ENCODE measurements around the gene CFAP119.

DNA sequence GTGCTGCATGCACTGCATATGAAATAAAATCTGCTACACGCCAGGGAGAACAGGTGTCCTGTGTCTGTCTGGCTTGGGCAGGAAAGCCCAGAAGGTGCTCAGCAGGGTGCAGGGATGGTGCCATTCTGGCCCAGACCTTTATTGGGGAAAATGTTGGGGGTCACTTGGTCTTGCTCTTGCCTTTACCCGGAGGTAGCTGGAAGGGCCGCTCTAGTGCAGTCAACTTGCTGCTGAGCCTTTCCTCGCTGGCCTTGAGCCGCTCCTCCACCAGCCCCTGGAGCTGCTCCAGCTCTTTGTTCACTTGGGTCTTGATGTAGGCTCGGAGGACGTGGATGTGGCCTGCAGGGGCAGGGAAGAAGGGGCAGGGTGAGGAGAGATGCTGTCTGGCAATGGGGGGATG lies 4.5 kb downstream of the CFAP119 start:
- TF ChIP-seq, protein P1, sequence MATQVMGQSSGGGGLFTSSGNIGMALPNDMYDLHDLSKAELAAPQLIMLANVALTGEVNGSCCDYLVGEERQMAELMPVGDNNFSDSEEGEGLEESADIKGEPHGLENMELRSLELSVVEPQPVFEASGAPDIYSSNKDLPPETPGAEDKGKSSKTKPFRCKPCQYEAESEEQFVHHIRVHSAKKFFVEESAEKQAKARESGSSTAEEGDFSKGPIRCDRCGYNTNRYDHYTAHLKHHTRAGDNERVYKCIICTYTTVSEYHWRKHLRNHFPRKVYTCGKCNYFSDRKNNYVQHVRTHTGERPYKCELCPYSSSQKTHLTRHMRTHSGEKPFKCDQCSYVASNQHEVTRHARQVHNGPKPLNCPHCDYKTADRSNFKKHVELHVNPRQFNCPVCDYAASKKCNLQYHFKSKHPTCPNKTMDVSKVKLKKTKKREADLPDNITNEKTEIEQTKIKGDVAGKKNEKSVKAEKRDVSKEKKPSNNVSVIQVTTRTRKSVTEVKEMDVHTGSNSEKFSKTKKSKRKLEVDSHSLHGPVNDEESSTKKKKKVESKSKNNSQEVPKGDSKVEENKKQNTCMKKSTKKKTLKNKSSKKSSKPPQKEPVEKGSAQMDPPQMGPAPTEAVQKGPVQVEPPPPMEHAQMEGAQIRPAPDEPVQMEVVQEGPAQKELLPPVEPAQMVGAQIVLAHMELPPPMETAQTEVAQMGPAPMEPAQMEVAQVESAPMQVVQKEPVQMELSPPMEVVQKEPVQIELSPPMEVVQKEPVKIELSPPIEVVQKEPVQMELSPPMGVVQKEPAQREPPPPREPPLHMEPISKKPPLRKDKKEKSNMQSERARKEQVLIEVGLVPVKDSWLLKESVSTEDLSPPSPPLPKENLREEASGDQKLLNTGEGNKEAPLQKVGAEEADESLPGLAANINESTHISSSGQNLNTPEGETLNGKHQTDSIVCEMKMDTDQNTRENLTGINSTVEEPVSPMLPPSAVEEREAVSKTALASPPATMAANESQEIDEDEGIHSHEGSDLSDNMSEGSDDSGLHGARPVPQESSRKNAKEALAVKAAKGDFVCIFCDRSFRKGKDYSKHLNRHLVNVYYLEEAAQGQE (IDR thresholded peaks at IDR 0.05; ENCODE audit: unreplicated experiment), result no peak
- no peak for TF ChIP-seq CREB1 (CRISPR knock-in tag; IDR thresholded peaks at IDR 0.05; ENCODE audit: low read depth)
- TF ChIP-seq, protein P2, sequence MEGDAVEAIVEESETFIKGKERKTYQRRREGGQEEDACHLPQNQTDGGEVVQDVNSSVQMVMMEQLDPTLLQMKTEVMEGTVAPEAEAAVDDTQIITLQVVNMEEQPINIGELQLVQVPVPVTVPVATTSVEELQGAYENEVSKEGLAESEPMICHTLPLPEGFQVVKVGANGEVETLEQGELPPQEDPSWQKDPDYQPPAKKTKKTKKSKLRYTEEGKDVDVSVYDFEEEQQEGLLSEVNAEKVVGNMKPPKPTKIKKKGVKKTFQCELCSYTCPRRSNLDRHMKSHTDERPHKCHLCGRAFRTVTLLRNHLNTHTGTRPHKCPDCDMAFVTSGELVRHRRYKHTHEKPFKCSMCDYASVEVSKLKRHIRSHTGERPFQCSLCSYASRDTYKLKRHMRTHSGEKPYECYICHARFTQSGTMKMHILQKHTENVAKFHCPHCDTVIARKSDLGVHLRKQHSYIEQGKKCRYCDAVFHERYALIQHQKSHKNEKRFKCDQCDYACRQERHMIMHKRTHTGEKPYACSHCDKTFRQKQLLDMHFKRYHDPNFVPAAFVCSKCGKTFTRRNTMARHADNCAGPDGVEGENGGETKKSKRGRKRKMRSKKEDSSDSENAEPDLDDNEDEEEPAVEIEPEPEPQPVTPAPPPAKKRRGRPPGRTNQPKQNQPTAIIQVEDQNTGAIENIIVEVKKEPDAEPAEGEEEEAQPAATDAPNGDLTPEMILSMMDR (conservative IDR thresholded peaks at IDR 0.05; ENCODE audit: low read depth in 2 of 2), result no peak
- TF ChIP-seq POLR2AphosphoS5 (IDR thresholded peaks at IDR 0.05; ENCODE audit: low read depth), result 0 out of 2 replicates have a peak, but pooled peaks have one; percentile 18

Measured in GM23338 (cell line).